DLD1 (cell line): Measurements from ENCODE around the gene PDHX.

Experiments
- in situ Hi-C: cut with HindIII; loops from 2 replicates; pipeline ENCODE4 v1.10.0; 2017; ENCODE audit warnings: low sequenced_read_pairs

The PDHX gene

DNA sequence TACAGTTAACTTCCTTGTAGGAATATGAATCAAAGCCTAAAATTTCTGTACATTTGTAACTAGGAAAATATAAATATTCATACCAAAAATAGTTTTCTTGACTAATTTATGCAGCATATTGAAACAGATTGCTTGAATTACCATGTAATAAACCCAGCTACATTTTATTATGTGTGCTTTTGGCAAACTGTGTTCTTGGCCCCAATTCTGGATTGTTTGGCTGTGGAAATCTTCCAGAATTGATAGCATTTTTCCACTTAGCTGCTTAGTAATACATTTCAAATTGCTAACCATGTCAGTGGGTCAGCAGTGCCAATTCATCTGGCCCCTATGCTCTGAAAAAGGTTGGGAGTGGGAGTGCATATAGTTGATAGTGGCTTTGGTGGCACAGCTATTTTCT lies 32.3 kb downstream of the PDHX start:
- in situ Hi-C loops: no loop called here

DNA sequence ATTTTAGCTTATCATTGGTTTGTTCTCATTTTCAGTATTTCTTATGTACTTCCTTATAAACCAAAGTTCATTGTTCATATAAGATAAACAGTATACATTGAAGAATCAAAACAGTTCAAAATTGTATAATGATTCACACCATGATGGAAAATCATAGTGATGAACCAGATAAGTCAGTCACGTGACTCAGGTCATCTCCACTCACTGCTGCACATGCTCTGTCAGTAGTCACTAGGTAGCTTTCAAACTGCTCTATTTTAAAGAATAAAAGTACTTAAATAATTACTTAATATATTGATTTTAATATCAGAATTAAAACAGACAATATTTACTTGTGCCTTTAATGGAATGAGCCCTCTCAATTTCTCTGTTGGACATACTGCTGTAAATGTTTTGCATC lies 37.5 kb downstream of the PDHX start:
- in situ Hi-C loops: no loop called here

DNA sequence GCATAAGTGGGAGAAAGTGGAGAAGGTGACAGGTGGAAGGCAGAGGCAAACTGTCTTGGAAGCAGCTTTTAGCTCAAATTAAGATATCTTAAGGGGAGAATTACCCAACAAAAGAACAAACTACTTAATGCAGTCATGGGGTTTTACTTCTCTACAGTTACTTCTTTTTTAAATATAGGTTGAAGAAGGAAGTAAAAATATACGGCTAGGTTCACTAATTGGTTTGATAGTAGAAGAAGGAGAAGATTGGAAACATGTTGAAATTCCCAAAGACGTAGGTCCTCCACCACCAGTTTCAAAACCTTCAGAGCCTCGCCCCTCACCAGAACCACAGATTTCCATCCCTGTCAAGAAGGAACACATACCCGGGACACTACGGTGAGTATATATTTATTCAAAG lies 40.8 kb downstream of the PDHX start:
- in situ Hi-C loops: no loop called here

DNA sequence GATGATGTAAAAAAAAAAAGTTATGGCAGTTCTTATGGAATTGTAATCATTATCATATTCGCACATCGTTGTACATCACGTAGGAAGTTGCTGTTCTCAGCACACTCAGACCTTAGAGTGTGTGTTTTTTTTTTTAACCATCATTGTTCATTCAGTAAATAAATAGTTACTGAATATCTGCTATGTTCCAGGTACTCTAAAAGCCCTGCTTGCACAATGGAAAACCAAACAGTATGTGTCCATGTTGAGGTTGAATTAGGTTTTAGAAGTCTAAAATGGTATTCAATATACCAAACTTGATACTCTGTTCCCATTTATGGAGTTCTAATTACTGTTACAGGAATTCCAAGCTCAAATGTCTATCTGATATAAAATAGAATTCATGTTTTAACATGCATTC lies 41.2 kb downstream of the PDHX start:
- in situ Hi-C loops: no loop called here

DNA sequence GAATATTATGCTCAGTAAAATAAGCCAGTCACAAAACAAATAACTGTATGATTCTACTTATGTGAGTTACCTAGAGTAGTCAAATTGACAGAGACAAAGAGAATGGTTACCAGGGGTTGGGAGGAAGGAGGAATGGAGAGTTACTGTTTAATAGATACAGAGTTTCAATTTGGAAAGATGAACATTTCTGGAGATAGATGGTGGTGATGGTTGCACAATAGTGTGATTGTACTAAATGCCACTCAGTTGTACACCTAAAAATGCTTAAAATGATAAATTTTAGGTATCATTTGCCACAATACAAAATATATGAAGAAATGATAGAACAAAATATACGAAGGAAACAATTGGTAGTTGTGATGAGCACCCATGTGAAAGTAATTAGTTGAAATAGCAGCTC lies 43.4 kb downstream of the PDHX start:
- in situ Hi-C loops: no loop called here

DNA sequence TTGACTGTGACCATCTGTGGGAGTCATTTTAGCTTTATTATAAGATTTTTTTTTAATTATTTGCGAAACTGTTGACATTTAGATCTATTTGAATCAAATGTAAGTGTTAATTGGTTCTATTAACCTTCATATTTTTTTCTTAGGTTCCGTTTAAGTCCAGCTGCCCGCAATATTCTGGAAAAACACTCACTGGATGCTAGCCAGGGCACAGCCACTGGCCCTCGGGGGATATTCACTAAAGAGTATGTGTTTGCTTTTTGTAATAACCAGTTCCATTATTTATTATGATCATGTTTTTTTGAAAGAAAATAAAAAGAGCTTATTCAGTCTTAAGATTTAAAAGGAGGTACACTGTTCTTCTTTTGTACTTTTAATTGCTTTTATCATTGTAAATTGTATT lies 43.9 kb downstream of the PDHX start:
- in situ Hi-C loops: no loop called here

DNA sequence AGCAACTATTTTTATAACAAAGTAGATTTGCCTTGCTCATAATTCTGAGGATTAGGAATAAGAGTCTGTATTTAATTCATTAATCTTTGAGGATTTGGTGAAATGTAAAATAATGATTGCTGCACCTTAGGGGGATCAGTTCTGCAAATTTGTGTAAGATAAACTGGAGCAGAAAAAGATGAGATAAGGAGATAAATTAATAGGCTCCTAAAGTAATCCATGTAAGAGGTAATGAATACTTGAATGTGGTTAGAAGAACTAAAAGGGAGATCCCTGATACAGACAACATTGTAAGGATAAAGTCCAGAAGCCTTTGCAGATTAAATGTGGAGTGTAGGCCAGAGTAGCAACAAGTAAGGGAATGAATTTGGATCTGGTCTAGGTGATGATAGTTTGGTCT lies 45.6 kb downstream of the PDHX start:
- in situ Hi-C loops: no loop called here

DNA sequence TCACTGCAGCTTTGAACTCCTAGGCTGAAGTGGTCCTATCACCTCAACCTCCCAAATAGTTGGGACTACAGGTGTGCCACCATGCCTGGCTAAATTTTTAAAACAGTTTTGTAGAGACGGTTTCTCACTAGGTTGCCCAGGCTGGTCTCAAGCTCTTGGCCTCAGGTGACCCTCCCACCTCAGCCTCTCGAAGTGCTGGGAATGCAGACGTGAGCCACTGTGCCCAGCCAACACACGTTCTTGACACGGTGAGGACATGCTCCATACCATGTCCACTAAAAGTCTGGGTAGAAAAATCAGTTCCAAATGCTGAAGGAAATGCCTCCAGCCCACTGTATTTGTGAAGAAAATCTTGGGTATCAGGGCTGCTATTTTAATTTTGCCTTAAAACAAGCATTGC lies 46.9 kb downstream of the PDHX start:
- in situ Hi-C loops: no loop called here

DNA sequence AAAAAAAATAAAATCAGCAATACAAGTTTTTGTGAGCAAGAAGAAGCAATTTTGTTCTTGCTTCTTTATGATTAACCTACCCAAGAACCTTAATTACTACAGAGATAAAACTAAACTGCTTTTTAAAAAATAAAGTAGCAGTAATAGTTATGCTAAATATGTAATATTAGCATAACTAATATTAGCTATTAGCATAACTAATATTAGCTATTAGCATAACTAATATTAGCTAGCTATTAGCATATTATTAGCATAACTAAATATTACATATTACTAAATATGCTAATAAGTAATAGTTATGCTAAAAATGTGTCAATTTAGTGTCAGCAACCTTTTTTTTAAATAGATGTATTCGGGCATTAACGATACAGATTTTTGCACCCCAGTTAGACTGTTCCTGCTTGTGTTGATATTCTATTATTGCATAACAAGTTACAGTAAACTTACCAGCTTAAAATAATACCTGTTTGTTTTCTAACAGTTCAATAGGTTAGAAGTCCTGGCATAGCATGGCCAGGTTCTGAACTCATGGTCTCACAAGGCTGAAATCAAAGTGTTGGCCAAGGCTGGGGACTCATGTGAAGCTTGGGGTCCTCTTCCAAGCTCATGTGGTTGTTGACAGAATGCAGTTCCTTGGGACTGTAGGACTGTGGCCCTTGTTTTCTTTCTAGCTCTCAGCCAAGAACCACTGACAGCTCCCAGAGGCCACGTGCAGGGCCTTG lies 48.4 kb downstream of the PDHX start:
- in situ Hi-C loops: no loop called here

DNA sequence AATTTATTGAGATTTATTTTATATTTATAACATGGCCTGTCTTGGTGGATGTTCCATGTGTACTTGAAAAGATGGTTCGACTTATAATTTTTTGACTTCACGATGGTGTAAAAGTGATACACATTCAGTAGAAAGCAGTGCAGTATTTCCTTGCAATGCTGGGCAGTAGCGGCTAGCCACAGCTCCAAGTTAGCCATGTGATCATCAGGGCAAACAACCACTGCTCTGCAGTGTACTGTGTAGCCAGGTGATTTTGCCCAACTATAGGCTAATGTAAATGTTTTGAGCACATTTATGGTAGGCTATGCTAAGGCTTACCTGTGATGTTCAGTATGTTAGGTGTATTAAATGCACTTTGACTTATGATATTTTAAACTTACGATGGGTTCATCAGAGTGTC lies 52.4 kb downstream of the PDHX start:
- in situ Hi-C loops: no loop called here

DNA sequence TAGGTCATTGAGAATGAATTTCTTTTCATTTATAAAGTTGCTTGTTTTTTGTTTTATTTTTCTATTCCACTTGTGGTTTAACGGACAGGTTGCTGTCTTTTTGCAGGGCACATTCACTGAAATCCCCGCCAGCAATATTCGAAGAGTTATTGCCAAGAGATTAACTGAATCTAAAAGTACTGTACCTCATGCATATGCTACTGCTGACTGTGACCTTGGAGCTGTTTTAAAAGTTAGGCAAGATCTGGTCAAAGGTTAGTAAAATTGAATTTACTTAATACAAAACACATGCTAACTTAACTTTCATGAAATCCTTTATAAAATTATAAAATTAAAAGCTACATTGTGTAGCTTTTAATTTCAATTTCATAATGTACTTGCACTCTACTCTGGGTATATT lies 53.6 kb downstream of the PDHX start:
- in situ Hi-C loops: no loop called here

DNA sequence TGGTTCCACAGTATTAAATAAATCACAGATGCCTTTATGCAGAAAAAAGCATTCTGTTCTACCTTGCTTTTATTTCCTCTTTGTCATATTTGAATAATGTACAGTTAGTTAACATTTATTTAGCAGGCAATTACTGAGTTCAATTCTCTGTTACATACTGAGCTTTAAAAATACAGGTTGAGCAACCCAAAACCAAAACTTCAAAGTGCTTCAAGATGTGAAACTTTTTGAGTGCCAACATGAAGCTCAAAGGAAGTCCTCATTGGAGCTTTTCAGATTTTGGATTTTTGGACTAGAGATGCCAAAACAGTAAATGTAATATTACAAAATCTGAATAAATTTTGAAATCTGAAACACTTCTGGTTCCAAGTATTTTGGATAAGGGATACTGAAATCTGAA lies 54.1 kb downstream of the PDHX start:
- in situ Hi-C loops: no loop called here

DNA sequence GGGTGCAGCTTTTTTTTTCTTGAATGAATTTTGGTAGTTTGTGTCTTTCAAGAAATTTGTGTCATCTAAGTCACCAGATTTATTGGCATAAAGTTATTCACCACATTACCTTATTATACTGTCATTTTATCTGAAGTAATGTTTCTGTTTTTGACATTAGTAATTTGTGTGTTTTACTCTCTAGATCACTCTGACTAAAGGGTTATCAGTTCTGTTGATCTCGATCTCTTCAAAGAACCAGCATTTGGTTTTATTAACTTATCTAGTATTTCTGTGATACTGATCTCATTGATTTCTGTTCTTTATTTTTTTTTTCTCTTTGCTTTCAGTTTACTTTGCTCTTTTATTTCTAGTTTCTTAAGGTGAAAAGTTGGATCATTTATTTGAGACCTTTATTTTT lies 55.5 kb downstream of the PDHX start:
- in situ Hi-C loops: no loop called here

DNA sequence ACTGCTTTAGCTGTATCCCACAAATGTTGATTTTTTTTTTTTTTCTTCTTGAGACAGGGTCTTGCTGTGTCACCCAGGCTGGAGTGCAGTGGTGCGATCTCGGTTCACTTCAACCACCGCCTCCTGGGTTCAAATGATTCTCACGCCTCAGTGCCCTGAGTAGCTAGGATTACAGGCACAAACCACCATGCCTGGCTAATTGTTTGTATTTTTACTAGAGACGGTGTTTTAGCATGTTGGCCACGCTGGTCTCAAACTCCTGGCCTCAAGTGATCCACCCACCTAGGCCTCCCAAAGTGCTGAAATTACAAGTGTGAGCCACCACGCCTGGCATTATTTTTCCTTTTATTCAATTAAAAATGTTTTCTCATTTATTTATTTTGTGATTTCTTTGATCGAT lies 55.9 kb downstream of the PDHX start:
- in situ Hi-C loops: no loop called here

DNA sequence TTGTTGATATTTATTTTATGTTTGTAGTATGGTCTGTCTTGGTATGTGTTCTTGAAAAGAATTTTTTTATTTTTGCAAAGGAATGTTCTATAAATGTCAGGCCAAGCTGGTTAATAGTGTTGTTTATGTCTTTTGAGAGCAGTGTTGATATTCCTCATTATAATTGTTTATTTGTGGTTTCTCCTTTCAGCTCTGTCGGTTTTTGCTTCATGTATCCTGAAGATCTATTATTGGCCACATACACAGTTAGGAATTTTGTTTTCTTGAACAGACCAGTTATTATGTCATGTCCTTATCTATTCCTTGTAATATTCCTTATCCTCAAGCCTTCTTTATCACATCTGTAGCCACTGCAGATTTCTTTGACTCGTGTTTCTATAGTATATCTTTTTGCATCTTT lies 56.5 kb downstream of the PDHX start:
- in situ Hi-C loops: no loop called here

DNA sequence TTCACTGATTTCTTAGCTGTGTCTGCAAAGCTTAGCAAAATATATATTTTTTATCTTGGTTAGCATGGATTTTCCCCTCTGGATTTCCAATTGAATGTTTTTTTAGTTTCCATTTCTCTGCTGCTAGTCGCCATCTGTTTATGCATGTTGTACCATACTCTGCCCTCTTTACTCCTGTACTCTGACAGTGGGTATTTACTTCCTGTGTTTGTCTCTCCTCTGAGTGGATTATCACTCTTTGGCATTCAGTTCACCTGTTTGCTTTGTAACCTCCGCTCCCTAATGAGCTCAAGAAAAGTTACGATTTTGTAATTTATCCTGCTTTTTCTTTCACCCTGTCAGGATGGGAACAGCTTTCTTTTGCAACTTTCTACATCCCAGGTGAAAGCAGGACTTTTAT lies 59.1 kb downstream of the PDHX start:
- in situ Hi-C loops: no loop called here

DNA sequence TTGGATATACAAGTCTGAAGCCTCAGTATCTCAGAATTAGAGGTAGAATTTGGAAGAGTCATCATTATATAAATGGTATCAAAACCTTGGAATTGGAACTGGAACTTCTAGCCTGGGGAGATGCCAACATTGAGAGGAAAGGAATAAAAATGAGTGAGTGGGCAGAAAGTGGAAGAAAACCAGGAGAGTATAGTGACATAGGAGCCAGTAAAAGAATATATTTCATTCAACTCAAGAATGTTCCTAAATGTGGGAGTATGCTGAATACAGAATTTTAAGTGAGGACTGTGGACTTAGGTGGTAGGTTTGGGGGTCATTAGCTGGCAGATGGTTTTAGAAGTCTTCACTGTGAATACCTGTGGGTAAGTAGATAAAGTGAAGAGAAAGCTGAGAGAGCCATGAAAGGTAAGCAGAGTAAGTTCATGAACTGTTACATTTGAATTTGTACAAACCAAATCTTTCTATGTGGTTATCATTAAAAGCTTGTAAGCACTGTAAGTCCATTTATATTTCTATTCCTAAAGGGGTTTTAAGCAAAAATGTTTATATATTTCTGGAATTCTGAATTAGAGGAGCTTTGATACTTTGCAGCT lies 60.2 kb downstream of the PDHX start:
- in situ Hi-C loops: no loop called here

DNA sequence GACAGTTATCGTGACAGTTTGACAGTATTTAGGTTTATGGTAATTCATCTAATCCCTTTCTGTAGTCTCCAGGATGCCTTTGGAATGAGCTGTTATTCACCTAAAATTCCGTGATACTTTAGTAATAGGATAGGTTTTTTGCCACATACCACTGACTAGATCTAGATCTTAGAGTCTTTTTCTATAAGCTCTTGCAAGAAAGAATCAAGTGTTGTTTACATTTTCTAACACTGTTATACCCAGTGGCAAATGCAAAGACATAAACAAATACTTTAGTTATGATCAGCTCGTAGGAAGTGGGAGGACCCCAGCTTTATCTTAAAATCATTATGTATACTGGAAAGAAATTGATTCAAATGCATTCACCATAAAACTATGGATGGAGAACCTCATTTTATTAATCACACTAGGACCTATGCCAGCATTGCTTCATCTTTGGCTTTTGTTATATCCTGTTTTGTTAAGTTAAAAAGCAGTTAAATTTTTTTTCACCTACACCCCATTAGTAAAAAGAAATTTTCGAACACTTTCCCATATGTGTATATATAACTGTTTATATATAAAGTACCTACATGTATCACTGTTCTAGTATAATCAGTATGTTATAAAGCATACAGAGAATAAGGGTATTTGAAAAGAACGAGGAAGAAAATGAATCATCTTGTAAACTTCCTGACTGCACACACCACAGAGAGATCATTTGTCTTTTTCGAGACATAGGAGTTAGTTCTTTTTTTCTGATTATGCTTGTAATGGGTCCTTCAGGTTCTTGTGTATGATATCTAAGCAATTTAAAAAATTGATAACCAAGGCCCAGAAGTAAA lies 60.9 kb downstream of the PDHX start:
- in situ Hi-C loops: no loop called here

DNA sequence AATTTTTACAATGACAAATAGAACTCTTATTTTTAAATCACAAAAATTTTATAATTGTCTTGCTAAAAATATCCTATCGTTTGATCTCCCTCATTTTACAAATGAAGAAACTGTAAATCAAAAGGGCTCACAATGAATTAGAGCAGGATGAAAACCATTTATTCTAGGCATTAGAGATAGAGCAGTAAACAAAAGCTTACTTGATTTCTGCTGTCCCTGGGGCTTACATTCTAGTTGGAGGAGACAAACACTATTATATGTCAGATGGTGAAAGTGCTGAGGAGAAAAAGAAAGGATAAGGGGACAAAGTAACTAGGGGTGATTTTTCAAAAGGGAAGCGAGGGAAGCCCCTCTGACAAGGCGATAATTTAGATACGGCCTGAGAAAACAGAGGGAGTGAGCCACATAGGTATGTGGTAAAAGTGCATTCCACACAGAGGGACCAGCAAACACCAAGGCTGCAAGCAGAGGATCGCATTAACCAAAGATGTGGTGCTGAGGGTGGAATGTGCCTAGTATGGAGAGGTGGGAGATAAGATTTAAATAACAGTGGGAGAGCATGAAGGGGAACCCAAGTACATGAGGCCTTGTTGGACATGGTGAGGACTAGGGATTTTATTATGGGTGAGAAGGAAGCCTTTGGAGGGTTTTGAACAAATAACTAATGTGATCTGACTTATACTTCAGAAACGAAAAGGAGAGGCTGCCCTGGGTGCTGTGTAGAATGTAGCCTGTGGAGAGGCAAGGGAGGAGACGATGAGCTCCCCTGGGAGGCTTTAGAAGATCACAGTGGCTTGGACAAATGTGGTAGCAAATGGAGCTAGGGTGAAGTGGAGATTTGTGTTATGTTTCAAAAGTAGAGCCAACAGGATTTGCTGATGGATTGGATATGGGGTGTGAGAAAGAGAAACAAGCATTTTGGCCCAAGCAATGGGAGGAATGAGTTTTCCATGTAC lies 62.1 kb downstream of the PDHX start:
- in situ Hi-C loops: no loop called here

DNA sequence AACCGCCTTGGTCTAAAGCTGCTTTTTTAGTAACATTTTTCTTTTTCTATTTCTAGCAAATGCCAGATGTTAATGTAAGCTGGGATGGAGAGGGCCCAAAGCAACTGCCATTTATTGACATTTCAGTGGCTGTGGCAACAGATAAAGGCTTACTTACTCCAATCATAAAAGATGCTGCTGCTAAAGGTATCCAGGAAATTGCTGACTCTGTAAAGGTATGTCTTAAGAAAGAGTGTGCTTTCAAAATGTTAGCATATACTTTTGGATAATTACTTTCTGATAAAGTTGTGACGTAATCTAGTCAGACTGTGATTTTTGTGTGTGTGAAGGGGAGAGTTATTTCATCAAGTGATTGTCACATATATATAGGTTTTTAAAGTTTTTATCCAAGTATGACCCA lies 68.1 kb downstream of the PDHX start:
- in situ Hi-C loops: no loop called here

DNA sequence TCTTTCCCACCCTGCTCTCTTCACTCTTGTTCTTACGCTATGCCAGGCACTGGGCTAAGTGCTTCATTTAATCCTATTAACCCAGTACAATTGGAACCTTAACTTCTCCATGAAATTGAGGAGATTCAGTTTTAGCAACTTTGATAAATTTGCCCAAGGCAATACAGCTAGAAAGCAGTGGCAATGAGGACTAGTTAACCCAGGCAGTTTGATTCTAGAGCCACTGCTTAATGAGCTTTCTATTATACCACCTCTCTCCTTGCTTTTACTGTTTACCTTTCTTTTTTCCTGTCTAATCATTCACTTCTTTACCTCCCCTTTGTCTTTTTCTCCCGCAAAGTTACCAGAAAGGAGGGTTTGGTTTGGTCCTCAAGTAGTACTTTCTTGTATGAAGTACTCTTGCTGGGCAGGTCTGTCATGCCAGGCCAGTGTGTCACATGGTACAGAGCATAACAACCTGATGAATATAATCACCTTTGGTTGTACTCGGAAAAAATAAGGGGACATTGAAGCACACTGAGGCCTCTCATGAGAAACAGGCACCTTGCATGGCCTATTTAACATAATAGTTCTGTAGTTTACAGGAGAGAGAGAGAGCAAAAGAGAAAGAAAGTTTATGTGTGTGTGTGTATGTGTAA lies 70.6 kb downstream of the PDHX start:
- in situ Hi-C loops: no loop called here
